ENCODE measurements around the gene MTUS2. TPM values are rescaled to one million over a fixed set of nuclear protein-coding genes. Genes with fewer than 3 reads are reported as not detected.

MTUS2 gene
- total and polyA plus RNA-seq, 4 donors = under 0.01 to 0.70 (median 0.15) TPM

GRCh38 chr13:29504691-29505090 lies 684.6 kb downstream of the MTUS2 start:
- Histone ChIP-seq H3K4me3 (ENCODE audit: low read depth in 1 of 3, low read length in 3 of 3) (no peak overlapping the region), H3K27ac (ENCODE audit: low read depth in 1 of 2, low read length in 2 of 2) (no peak overlapping the region), H3K36me3 (ENCODE audit: control insufficient read depth in 4 of 4, insufficient read depth in 3 of 4, low read depth in 1 of 4, low read length in 3 of 4) (no peaks in the 10 kb centered on the region), H3K9ac (ENCODE audit: low read depth in 1 of 2, low read length in 2 of 2) (no peak overlapping the region), H3K4me1 (ENCODE audit: control insufficient read depth in 4 of 4, insufficient read depth in 4 of 4, low read length in 3 of 4) (no peaks in the 10 kb centered on the region), H3K27me3 (ENCODE audit: control insufficient read depth in 4 of 4, insufficient read depth in 4 of 4, low read length in 3 of 4) (peaks cover 0 to 2% (median 0%) of the 10 kb centered on the region in 4 donors), H3K9me3 (ENCODE audit: control insufficient read depth in 4 of 4, low read length in 3 of 4) (no peaks in the 10 kb centered on the region)
- WGBS = 95% methylated on average over 15 of the region's 15 CpGs
- DNase-seq (ENCODE audit: low spot score) = no peak
- TF ChIP-seq, protein P1, sequence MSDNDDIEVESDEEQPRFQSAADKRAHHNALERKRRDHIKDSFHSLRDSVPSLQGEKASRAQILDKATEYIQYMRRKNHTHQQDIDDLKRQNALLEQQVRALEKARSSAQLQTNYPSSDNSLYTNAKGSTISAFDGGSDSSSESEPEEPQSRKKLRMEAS (IDR thresholded peaks at IDR 0.05) = no peak
- TF ChIP-seq YY1 (IDR thresholded peaks at IDR 0.05) (no peak), ZBTB33 (IDR thresholded peaks at IDR 0.05) (no peak), SP1 (IDR thresholded peaks at IDR 0.05) (no peak), RAD21 (IDR thresholded peaks at IDR 0.05) (no peak), CTCF (IDR thresholded peaks at IDR 0.05; ENCODE audit: low read depth, low read length, missing input control) (no peak), TAF1 (conservative IDR thresholded peaks at IDR 0.05) (no peak)

DNA sequence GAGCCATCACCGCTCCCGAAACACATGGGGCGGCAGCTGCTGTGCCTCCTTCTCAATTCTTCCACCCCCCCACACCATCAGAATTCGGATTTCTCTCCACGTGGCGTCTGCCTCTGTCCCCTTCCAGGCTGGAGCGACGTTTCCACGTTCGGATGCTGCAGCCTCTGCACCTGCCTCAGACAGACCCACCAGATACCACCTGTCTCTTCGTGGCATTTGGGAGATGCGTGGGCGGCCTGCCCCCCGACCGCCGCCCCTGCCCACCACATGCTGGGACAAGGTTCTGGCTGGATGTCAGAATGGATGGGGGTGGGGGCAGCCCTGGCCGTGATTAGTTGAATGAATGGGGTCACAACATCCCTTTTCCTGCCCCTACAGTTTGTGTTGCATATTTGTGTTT lies 685.4 kb downstream of the MTUS2 start:
- 81% methylated on average over 17 of the region's 17 CpGs for WGBS
- H3K9ac ChIP-seq (ENCODE audit: low read depth in 1 of 2, low read length in 2 of 2) = no peak overlapping the region
- no peak for DNase-seq (ENCODE audit: low spot score)

More for the DNA sequence above, 685.4 kb downstream of the MTUS2 start:
- Histone ChIP-seq H3K27me3 (ENCODE audit: control insufficient read depth in 4 of 4, insufficient read depth in 4 of 4, low read length in 3 of 4) (peaks cover 0 to 2% (median 0%) of the 10 kb centered on the region in 4 donors), H3K36me3 (ENCODE audit: control insufficient read depth in 4 of 4, insufficient read depth in 3 of 4, low read depth in 1 of 4, low read length in 3 of 4) (no peaks in the 10 kb centered on the region), H3K9me3 (ENCODE audit: control insufficient read depth in 4 of 4, low read length in 3 of 4) (no peaks in the 10 kb centered on the region), H3K4me3 (ENCODE audit: low read depth in 1 of 3, low read length in 3 of 3) (no peak overlapping the region), H3K27ac (ENCODE audit: low read depth in 1 of 2, low read length in 2 of 2) (no peak overlapping the region), H3K4me1 (ENCODE audit: control insufficient read depth in 4 of 4, insufficient read depth in 4 of 4, low read length in 3 of 4) (no peaks in the 10 kb centered on the region)
- TF ChIP-seq SP1 (IDR thresholded peaks at IDR 0.05) = no peak
- TF ChIP-seq, protein P2, sequence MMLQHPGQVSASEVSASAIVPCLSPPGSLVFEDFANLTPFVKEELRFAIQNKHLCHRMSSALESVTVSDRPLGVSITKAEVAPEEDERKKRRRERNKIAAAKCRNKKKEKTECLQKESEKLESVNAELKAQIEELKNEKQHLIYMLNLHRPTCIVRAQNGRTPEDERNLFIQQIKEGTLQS (IDR thresholded peaks at IDR 0.05) = no peak
- no peak for TF ChIP-seq ZBTB33 (IDR thresholded peaks at IDR 0.05)
- no peak for TF ChIP-seq EGR1 (IDR thresholded peaks at IDR 0.05; ENCODE audit: low read depth in 2 of 2)
- no peak for TF ChIP-seq CTCF (IDR thresholded peaks at IDR 0.05; ENCODE audit: low read depth, low read length, missing input control)
- TF ChIP-seq FOXA2 (IDR thresholded peaks at IDR 0.05) = no peak
- TF ChIP-seq RXRA (IDR thresholded peaks at IDR 0.05) = no peak
- TF ChIP-seq, protein P3, sequence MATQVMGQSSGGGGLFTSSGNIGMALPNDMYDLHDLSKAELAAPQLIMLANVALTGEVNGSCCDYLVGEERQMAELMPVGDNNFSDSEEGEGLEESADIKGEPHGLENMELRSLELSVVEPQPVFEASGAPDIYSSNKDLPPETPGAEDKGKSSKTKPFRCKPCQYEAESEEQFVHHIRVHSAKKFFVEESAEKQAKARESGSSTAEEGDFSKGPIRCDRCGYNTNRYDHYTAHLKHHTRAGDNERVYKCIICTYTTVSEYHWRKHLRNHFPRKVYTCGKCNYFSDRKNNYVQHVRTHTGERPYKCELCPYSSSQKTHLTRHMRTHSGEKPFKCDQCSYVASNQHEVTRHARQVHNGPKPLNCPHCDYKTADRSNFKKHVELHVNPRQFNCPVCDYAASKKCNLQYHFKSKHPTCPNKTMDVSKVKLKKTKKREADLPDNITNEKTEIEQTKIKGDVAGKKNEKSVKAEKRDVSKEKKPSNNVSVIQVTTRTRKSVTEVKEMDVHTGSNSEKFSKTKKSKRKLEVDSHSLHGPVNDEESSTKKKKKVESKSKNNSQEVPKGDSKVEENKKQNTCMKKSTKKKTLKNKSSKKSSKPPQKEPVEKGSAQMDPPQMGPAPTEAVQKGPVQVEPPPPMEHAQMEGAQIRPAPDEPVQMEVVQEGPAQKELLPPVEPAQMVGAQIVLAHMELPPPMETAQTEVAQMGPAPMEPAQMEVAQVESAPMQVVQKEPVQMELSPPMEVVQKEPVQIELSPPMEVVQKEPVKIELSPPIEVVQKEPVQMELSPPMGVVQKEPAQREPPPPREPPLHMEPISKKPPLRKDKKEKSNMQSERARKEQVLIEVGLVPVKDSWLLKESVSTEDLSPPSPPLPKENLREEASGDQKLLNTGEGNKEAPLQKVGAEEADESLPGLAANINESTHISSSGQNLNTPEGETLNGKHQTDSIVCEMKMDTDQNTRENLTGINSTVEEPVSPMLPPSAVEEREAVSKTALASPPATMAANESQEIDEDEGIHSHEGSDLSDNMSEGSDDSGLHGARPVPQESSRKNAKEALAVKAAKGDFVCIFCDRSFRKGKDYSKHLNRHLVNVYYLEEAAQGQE (IDR thresholded peaks at IDR 0.05) = no peak
- no peak for TF ChIP-seq YY1 (IDR thresholded peaks at IDR 0.05)
- no peak for TF ChIP-seq JUND (IDR thresholded peaks at IDR 0.05)
- no peak for TF ChIP-seq NR2F2 (IDR thresholded peaks at IDR 0.05)
- TF ChIP-seq HNF4A (conservative IDR thresholded peaks at IDR 0.05) = no peak
- no peak for TF ChIP-seq FOXA1 (IDR thresholded peaks at IDR 0.05)
- TF ChIP-seq TAF1 (conservative IDR thresholded peaks at IDR 0.05) = no peak
- TF ChIP-seq RAD21 (IDR thresholded peaks at IDR 0.05) = no peak
- TF ChIP-seq HNF4G (IDR thresholded peaks at IDR 0.05) = no peak
- TF ChIP-seq, protein P1 (IDR thresholded peaks at IDR 0.05) = no peak
